ENCODE measurements around the gene ALDH1A3.

The ALDH1A3 gene

DNA sequence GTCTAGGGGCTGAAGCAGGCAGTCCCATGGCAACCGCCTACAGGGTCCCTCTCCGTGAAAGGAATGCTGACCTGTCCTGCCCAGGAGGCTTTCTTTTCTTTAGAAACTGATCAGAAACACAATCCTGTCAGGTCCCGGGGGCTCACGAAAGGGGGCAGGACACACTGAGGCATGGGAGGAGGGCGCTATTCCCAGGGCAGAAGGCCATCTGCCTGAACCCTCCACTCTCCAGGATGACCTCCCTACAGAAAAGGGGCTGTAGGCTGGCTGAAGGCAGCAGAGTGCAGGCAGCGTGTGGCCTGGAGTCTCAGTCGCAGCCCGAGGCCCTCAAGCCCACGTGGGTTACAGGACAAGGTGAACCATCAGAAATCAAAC, 21.2 kb downstream of the ALDH1A3 start:
- TF ChIP-seq, protein P1, sequence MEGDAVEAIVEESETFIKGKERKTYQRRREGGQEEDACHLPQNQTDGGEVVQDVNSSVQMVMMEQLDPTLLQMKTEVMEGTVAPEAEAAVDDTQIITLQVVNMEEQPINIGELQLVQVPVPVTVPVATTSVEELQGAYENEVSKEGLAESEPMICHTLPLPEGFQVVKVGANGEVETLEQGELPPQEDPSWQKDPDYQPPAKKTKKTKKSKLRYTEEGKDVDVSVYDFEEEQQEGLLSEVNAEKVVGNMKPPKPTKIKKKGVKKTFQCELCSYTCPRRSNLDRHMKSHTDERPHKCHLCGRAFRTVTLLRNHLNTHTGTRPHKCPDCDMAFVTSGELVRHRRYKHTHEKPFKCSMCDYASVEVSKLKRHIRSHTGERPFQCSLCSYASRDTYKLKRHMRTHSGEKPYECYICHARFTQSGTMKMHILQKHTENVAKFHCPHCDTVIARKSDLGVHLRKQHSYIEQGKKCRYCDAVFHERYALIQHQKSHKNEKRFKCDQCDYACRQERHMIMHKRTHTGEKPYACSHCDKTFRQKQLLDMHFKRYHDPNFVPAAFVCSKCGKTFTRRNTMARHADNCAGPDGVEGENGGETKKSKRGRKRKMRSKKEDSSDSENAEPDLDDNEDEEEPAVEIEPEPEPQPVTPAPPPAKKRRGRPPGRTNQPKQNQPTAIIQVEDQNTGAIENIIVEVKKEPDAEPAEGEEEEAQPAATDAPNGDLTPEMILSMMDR (IDR thresholded peaks at IDR 0.05; ENCODE audit: low read depth, low read length, missing control alignments), result no peak
- no peak overlapping the region for H3K4me3 ChIP-seq (ENCODE audit: low read depth, low read length)
- no peak for DNase-seq (ENCODE audit: low read depth)
- in situ Hi-C loops (cut with HindIII; ENCODE audit: low sequenced_read_pairs), result no loop called here

DNA sequence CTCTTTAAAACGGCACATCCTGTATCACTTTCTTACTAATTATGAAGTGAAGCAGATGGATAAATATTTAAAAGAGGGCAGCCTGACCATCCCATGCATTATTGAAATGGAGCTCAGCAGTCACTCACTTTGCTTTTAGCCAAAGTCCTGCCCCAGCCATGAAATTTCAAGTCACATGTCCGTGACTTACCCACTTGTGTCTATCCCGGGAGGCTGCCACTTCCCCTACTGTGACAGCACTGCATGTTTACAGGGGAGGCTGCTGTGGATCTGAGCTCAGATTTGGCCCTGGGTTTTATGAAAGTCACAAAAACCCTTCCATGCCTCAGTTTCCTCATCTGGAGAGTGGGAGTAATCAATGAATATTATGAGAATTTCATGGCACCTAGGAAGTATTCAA, 21.7 kb downstream of the ALDH1A3 start:
- in situ Hi-C loops (cut with HindIII; ENCODE audit: low sequenced_read_pairs), result no loop called here

DNA sequence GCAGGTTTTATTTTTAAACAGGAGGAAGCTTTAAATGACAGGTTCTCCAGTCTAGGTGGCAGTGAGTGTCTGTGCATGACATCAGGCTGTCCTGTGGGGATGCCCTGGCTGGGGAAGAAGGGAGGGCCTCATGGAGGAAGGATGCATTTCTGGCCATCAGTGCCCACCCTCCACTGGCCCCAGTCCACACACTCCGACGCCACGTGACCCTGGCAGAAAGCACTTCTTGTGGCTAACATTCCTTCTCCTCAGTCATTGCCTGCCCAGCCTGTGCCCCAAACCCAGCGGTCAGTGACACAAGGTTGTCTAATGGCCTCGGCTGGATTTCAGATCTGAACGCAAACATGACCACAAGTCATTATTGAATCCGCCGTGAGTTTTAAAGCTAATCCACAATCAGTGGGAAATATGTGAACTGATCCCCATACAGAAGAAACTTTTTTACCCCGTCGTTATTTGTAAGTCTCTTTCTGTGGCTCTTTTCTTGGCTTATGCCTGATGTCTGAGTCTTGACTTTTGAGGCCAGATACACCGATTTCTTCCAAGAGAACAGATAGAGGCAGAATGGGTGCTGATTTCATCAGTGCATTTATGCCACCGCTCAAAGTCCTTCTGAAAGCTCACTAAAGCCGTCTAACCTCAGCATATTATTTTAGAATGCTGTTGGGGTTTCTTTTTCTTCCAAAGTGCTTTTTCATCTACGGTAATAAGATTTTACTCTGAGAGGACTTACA, 22.2 kb downstream of the ALDH1A3 start:
- no peak overlapping the region for H3K4me3 ChIP-seq (ENCODE audit: low read depth, low read length)
- TF ChIP-seq, protein P1 (IDR thresholded peaks at IDR 0.05; ENCODE audit: low read depth, low read length, missing control alignments), result no peak
- DNase-seq (ENCODE audit: low read depth), result no peak
- in situ Hi-C loops (cut with HindIII; ENCODE audit: low sequenced_read_pairs), result no loop called here

More for the DNA sequence above, 21.7 kb downstream of the ALDH1A3 start:
- no peak for DNase-seq (ENCODE audit: low read depth)
- TF ChIP-seq, protein P1 (IDR thresholded peaks at IDR 0.05; ENCODE audit: low read depth, low read length, missing control alignments), result no peak
- H3K4me3 ChIP-seq (ENCODE audit: low read depth, low read length), result no peak overlapping the region

DNA sequence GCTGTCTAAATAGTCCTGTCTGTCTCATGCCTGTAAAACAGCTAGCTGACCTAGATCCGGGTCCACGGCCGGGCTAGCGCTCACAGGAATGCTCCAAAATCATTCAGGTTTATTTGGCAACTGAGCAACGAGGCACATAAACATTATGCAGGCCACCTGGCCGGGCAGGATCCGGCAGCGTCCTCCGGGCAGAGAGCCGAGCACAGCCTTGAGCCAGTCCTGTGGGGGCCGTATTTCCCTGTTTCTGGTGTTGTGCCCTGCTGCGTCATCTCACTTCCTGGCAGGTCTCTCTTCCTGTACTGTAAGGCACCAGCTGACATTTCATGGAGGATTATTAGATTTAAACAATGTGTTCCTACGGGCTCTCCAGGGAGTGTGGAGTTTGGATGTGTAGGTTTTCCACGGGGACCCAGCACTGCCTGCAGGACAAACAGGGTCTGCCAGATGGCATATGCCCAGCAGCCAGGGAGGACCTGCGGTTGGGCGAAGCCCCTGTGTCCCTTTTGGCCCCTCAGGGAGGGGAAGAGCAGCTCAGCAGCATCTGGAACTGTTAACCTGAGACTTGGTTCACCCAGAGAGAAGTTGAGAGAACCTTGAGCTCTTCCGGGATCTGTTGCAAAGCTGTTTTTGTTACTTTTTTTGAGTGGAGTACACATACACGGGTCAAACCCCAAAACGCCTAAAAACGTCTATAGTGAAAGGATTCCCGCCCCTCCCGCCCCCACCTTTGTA, 23.0 kb downstream of the ALDH1A3 start:
- DNase-seq (ENCODE audit: low read depth), result peak; percentile 55
- no peak overlapping the region for H3K4me3 ChIP-seq (ENCODE audit: low read depth, low read length)
- in situ Hi-C loops (cut with HindIII; ENCODE audit: low sequenced_read_pairs), result no loop called here
- TF ChIP-seq, protein P1 (IDR thresholded peaks at IDR 0.05; ENCODE audit: low read depth, low read length, missing control alignments), result no peak

DNA sequence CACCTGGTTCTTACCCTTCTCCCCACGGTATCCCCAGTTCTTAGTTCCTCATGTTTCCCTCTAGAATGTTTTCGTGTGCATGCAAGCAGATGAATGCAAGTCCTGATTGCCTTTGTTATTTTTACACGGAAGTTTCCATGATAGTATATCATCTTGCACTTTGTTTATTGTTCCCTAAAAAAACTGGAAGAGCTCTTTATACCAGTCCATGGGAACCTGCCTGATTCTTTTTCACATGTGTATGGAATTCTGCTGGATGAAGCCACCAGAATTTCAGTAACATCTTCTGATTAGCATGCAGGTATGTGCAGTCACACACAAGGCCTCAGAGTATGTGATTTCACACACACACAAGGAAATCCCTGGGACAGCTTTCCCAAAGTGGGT, 23.5 kb downstream of the ALDH1A3 start:
- no peak for DNase-seq (ENCODE audit: low read depth)
- H3K4me3 ChIP-seq (ENCODE audit: low read depth, low read length), result no peak overlapping the region
- TF ChIP-seq, protein P1 (IDR thresholded peaks at IDR 0.05; ENCODE audit: low read depth, low read length, missing control alignments), result no peak
- in situ Hi-C loops (cut with HindIII; ENCODE audit: low sequenced_read_pairs), result no loop called here

DNA sequence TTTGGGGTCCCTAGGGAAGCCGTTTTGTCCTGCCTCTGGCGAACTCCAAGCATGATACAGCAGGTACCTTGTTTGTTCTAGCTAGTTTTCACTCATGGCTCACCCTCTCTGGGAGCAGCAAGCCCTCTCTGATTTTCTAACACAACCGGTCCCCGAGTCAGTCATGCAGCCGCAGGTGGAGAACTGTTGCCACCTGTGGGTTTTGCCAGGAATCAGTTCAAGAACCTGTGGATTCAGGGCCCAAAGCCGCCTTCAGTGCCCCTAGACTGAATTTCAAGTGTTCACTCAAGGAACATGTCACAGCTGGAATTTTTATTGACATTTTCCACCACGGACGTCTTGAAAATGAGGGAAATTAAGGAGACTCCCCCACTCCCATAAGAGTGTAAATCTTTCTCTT, 26.2 kb downstream of the ALDH1A3 start:
- in situ Hi-C loops (cut with HindIII; ENCODE audit: low sequenced_read_pairs), result no loop called here

More for the DNA sequence above, 26.2 kb downstream of the ALDH1A3 start:
- H3K4me3 ChIP-seq (ENCODE audit: low read depth, low read length), result no peak overlapping the region
- no peak for DNase-seq (ENCODE audit: low read depth)
- TF ChIP-seq, protein P1 (IDR thresholded peaks at IDR 0.05; ENCODE audit: low read depth, low read length, missing control alignments), result no peak

Data from astrocyte of the cerebellum (primary cell).